Measurements from ENCODE around the gene PIGU. TPM values are rescaled to one million over a fixed set of nuclear protein-coding genes. Genes with fewer than 3 reads are reported as not detected.

PIGU gene
- total RNA-seq, 1 experiment from 2014 or later = 32.8 TPM

DNA sequence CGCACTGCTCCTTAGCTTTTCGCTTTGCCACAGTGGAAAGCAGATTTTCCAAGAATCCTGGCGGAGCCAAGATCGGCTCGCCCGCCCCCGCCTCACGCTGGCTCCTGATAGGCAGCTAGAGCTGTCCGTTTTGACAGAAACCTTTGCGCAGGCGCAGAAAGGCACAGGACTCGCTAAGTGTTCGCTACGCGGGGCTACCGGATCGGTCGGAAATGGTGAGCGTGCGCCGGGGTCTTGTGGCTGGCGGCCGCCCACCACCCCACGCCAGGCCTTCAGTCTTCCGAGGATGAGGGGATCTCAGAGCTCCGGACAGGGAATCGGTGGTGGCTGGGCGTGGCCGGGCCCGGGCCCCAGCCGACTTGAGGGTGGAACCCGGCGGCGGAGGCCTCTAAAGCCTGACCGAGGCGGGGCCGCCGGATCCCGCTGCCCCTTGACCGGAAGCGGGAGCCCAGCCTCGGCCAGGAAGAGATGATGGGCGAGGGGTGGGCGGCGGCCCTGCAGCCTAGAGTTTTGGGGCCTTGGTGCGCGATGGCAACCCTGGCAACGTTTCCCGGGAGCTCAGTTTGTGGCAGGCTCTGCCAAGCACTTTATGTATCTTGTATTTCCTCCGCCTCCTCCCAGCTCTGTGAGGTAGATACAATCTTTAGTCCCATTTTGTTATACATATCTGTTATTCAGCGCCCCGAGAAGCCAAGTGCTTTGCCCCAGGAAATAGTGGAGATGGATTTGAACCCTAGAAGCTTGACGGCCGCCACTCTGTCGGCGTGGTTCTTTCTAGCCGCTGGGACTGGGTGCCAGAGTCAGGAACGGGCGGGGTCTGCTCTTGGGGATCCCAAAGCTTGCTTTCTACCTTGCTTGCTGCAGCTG lies 160.4 kb downstream of the PIGU start, which contains the start of gene DYNLRB1:
DYNLRB1 (plus strand) TSS at position 176 of the 867 bp plus-strand sequence; CDS start at position 213, 37 bp downstream.
- Histone ChIP-seq H2BK15ac (ENCODE audit: low read depth, low read length) (no peak within 1 kb of the TSS), H3K56ac (ENCODE audit: insufficient read length, low read depth, low read length) (no peak within 1 kb of the TSS), H3K14ac (ENCODE audit: insufficient read depth, low read length) (peak within 1 kb of the TSS; percentile 92), H2BK20ac (ENCODE audit: low read depth, low read length, poor library complexity, severe bottlenecking) (no peak within 1 kb of the TSS), H3K4me2 (ENCODE audit: insufficient read depth, insufficient read length, low read length) (peak within 1 kb of the TSS; percentile 84), H4K20me1 (ENCODE audit: control insufficient read depth, insufficient read depth, insufficient read length) (no peaks in the 10 kb centered on the region), H4K5ac (ENCODE audit: insufficient read length, low read depth, low read length) (no peak within 1 kb of the TSS), H2BK5ac (ENCODE audit: insufficient read length, low read length) (no peak within 1 kb of the TSS), H3K23me2 (ENCODE audit: insufficient read length, low read depth, low read length, poor library complexity, severe bottlenecking) (peaks cover 7% of the 10 kb centered on the region), H4K8ac (replicated peaks; ENCODE audit: insufficient read length, low read depth, low read length) (no peak within 1 kb of the TSS), H3K79me1 (ENCODE audit: insufficient read depth, low read depth, low read length, poor library complexity, severe bottlenecking) (no peaks in the 10 kb centered on the region), H2AFZ (ENCODE audit: low read length) (peak within 1 kb of the TSS; percentile 89), H3K27me3 (ENCODE audit: insufficient read depth, low read length) (no peaks in the 10 kb centered on the region), H3K18ac (ENCODE audit: insufficient read length, low read depth, low read length) (peak within 1 kb of the TSS; percentile 80), H3K9me3 (ENCODE audit: control insufficient read depth, low read depth, low read length) (no peaks in the 10 kb centered on the region), H3K4ac (ENCODE audit: low read depth, low read length) (no peak within 1 kb of the TSS), H2BK12ac (ENCODE audit: insufficient read length, low read depth, low read length) (no peak within 1 kb of the TSS), H3K23ac (ENCODE audit: insufficient read length, low read depth, low read length) (no peak within 1 kb of the TSS), H2AK5ac (ENCODE audit: insufficient read length, low read length) (no peak within 1 kb of the TSS), H3K27ac (ENCODE audit: insufficient read length, low read depth, low read length) (peak within 1 kb of the TSS; percentile 5), H2BK120ac (ENCODE audit: low read depth, low read length, poor library complexity, severe bottlenecking) (no peak within 1 kb of the TSS), H3T11ph (ENCODE audit: low read length) (no peak within 1 kb of the TSS), H3K9ac (ENCODE audit: extremely low read depth, insufficient read length, low read length) (peak within 1 kb of the TSS; percentile 61), H3K4me1 (ENCODE audit: insufficient read depth, low read length) (no peaks in the 10 kb centered on the region), H4K91ac (ENCODE audit: insufficient read length, low read depth, low read length) (no peak within 1 kb of the TSS), H3K79me2 (ENCODE audit: insufficient read depth, low read length) (peaks cover 4% of the 10 kb centered on the region; the same call in 1 of the 2 replicates)
- Mint-ChIP-seq H3K4me3 (peak within 1 kb of the TSS; percentile 93 to 97), H3K36me3 (ENCODE audit: insufficient read depth in 1 of 3, low read depth in 3 of 3) (peaks cover 0 to 28% (median 7%) of the 10 kb centered on the region in 3 experiments; a peak in 3 of 7 replicates), H3K27me3 (ENCODE audit: low read depth) (peaks cover 2% of the 10 kb centered on the region; the same call in 1 of the 2 replicates), H3K27ac (peak within 1 kb of the TSS; percentile 98 to 99 (median 98)), H3K9me3 (no peaks in the 10 kb centered on the region; a peak in 1 of 5 replicates), H3K4me1 (peaks cover 15 to 20% of the 10 kb centered on the region in 2 experiments)
- no CpG with 5 or more reads among the region's 59 CpGs for WGBS (ENCODE audit: extremely low coverage, insufficient read length, low lambda C conversion rate)
- peak; percentile 95 for DNase-seq
- TF ChIP-seq, protein P1, sequence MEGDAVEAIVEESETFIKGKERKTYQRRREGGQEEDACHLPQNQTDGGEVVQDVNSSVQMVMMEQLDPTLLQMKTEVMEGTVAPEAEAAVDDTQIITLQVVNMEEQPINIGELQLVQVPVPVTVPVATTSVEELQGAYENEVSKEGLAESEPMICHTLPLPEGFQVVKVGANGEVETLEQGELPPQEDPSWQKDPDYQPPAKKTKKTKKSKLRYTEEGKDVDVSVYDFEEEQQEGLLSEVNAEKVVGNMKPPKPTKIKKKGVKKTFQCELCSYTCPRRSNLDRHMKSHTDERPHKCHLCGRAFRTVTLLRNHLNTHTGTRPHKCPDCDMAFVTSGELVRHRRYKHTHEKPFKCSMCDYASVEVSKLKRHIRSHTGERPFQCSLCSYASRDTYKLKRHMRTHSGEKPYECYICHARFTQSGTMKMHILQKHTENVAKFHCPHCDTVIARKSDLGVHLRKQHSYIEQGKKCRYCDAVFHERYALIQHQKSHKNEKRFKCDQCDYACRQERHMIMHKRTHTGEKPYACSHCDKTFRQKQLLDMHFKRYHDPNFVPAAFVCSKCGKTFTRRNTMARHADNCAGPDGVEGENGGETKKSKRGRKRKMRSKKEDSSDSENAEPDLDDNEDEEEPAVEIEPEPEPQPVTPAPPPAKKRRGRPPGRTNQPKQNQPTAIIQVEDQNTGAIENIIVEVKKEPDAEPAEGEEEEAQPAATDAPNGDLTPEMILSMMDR (conservative IDR thresholded peaks at IDR 0.05) = no peak
